Activated CD4-positive, alpha-beta memory T cell treated with anti-CD3 and anti-CD28 coated beads for 36 hours (primary cell): Measurements from ENCODE around the gene GZMH. TPM values are rescaled to one million over a fixed set of nuclear protein-coding genes. Genes with fewer than 3 reads are reported as not detected.

ENCODE experiments used
- CTCF ChIA-PET: fragments of 350-600 bp; sonication (Branson Sonifier 250); formaldehyde crosslinking; loops from one replicate; lab custom pipeline; 2021; ENCODE audit warnings: antibody characterized with exemption, inconsistent platforms; lab: Charles Lee
- POLR2A ChIA-PET: fragments of 350-600 bp; sonication (Branson Sonifier 250); formaldehyde crosslinking; loops from one replicate; lab custom pipeline; 2021; ENCODE audit warnings: antibody characterized with exemption; lab: Charles Lee
- DNase-seq: peaks from one replicate; pipeline ENCODE4 v3.0.0-alpha.2; 2020
- H3K27ac Mint-ChIP-seq: one replicate; pipeline ENCODE4 v1.8.0; 2021; ENCODE audit warnings: mixed read lengths
- H3K27me3 Mint-ChIP-seq: one replicate; pipeline ENCODE4 v1.8.0; 2021; ENCODE audit warnings: mixed read lengths
- H3K36me3 Mint-ChIP-seq: one replicate; pipeline ENCODE4 v1.8.0; 2021; ENCODE audit warnings: mixed read lengths
- H3K4me1 Mint-ChIP-seq: one replicate; pipeline ENCODE4 v1.8.0; 2021; ENCODE audit warnings: low read depth, mixed read lengths
- H3K4me3 Mint-ChIP-seq: one replicate; pipeline ENCODE4 v1.8.0; 2021; ENCODE audit warnings: mild to moderate bottlenecking, mixed read lengths
- H3K9me3 Mint-ChIP-seq: one replicate; pipeline ENCODE4 v1.8.0; 2021; ENCODE audit warnings: mixed read lengths
- intact Hi-C: fragments of 100-400 bp; cut with micrococcal nuclease; formaldehyde crosslinking; loops from one replicate; pipeline ENCODE4 v1.15.1; 2023
- total RNA-seq, 2 experiments: library from RNA; stranded (reverse); gene quantifications; one replicate each; pipeline ENCODE4 v1.2.3, GENCODE V29; 2021

Gene GZMH
- total RNA-seq, 2 experiments from 2014 or later: 65.6 to 67.9 TPM

GRCh38 chr14:24630087-24630871, 20.8 kb upstream of the GZMH start:
- intact Hi-C loops: no loop called here
- ChIA-PET POLR2A (interaction anchor here (1.0 kb wide), 1 partner anchor 32 kb away, joined by 3 read pairs; no protein-coding TSS in a partner anchor), CTCF (interaction anchor here (0.7 kb wide), 1 partner anchor 111 kb away, joined by 3 read pairs; no protein-coding TSS in a partner anchor)
- peak overlapping the region; percentile 43 for H3K27ac Mint-ChIP-seq
- peaks cover 26% of the 10 kb centered on the region for H3K36me3 Mint-ChIP-seq
- H3K27me3 Mint-ChIP-seq: peaks cover 1% of the 10 kb centered on the region
- H3K4me1 Mint-ChIP-seq: peaks cover 9% of the 10 kb centered on the region
- peak overlapping the region; percentile 6 for H3K4me3 Mint-ChIP-seq
- DNase-seq: no peak
- no peaks in the 10 kb centered on the region for H3K9me3 Mint-ChIP-seq

- CTCF ChIA-PET: no interaction called here
- peaks cover 26% of the 10 kb centered on the region for H3K36me3 Mint-ChIP-seq
- POLR2A ChIA-PET: no interaction called here
- no peak overlapping the region for H3K4me3 Mint-ChIP-seq
- H3K27ac Mint-ChIP-seq: peak overlapping the region; percentile 43
- H3K9me3 Mint-ChIP-seq: no peaks in the 10 kb centered on the region
- DNase-seq: no peak
- intact Hi-C loops: no loop called here
- peaks cover 9% of the 10 kb centered on the region for H3K4me1 Mint-ChIP-seq
- H3K27me3 Mint-ChIP-seq: peaks cover 1% of the 10 kb centered on the region
Observed at GRCh38 chr14:24629521-24629920, 20.0 kb upstream of the GZMH start.

- Mint-ChIP-seq H3K27me3 (no peaks in the 10 kb centered on the region), H3K27ac (no peak overlapping the region), H3K36me3 (no peaks in the 10 kb centered on the region), H3K4me3 (no peak overlapping the region), H3K4me1 (peaks cover 33% of the 10 kb centered on the region), H3K9me3 (no peaks in the 10 kb centered on the region)
- ChIA-PET POLR2A (no interaction called here), CTCF (interaction anchor here (1.0 kb wide), 1 partner anchor 8 kb away, joined by 4 read pairs; no protein-coding TSS in a partner anchor)
- no peak for DNase-seq
- intact Hi-C loops: loop anchor here (2.0 kb wide), 1 partner anchor 21 kb away; the partner anchor contains the start of gene GZMB
Observed at GRCh38 chr14:24613747-24614146, 4.3 kb upstream of the GZMH start.

GRCh38 chr14:24613241-24613640, 3.8 kb upstream of the GZMH start:
- no peaks in the 10 kb centered on the region for H3K27me3 Mint-ChIP-seq
- no peak for DNase-seq
- H3K4me3 Mint-ChIP-seq: no peak overlapping the region
- intact Hi-C loops: loop anchor here (2.0 kb wide), 1 partner anchor 22 kb away; the partner anchor contains the start of gene GZMB
- no peaks in the 10 kb centered on the region for H3K36me3 Mint-ChIP-seq
- POLR2A ChIA-PET: no interaction called here
- CTCF ChIA-PET: interaction anchor here (1.0 kb wide), 1 partner anchor 7 kb away, joined by 4 read pairs; no protein-coding TSS in a partner anchor
- H3K9me3 Mint-ChIP-seq: no peaks in the 10 kb centered on the region
- H3K27ac Mint-ChIP-seq: no peak overlapping the region
- peaks cover 34% of the 10 kb centered on the region for H3K4me1 Mint-ChIP-seq

- Mint-ChIP-seq H3K4me1 (peaks cover 34% of the 10 kb centered on the region), H3K4me3 (no peak overlapping the region), H3K27ac (no peak overlapping the region), H3K27me3 (no peaks in the 10 kb centered on the region), H3K9me3 (no peaks in the 10 kb centered on the region), H3K36me3 (no peaks in the 10 kb centered on the region)
- intact Hi-C loops: loop anchor here (2.0 kb wide), 1 partner anchor 23 kb away; the partner anchor contains the start of gene GZMB
- ChIA-PET POLR2A (no interaction called here), CTCF (interaction anchor here (1.6 kb wide), 1 partner anchor 98 kb away, joined by 3 read pairs; no protein-coding TSS in a partner anchor)
- DNase-seq: no peak
Observed at GRCh38 chr14:24612196-24612595, 2.7 kb upstream of the GZMH start.

GRCh38 chr14:24607635-24608514, 1.6 kb downstream of the GZMH start:
- H3K27me3 Mint-ChIP-seq: peaks cover 1% of the 10 kb centered on the region
- intact Hi-C loops: loop anchor here (10.0 kb wide), 1 partner anchor 517 kb away; no protein-coding TSS in a partner anchor
- H3K27ac Mint-ChIP-seq: peak overlapping the region; percentile 50
- ChIA-PET CTCF (interaction anchor here (3.9 kb wide), 1 partner anchor 71 kb away, joined by 36 read pairs; no protein-coding TSS in a partner anchor), POLR2A (no interaction called here)
- peak overlapping the region; percentile 64 for H3K4me3 Mint-ChIP-seq
- DNase-seq: no peak
- H3K9me3 Mint-ChIP-seq: no peaks in the 10 kb centered on the region
- peaks cover 36% of the 10 kb centered on the region for H3K4me1 Mint-ChIP-seq
- H3K36me3 Mint-ChIP-seq: peaks cover 4% of the 10 kb centered on the region

GRCh38 chr14:24607081-24607480, 2.4 kb downstream of the GZMH start:
- Mint-ChIP-seq H3K27ac (peak overlapping the region; percentile 49), H3K4me1 (peaks cover 28% of the 10 kb centered on the region), H3K36me3 (peaks cover 4% of the 10 kb centered on the region), H3K27me3 (peaks cover 1% of the 10 kb centered on the region), H3K9me3 (no peaks in the 10 kb centered on the region), H3K4me3 (peak overlapping the region; percentile 43)
- ChIA-PET POLR2A (no interaction called here), CTCF (interaction anchor here (2.2 to 3.9 kb wide), 3 partner anchors 68 to 102 kb away, joined by 12 to 36 read pairs (median 19); no protein-coding TSS in a partner anchor)
- intact Hi-C loops: loop anchor here (10.0 kb wide), 1 partner anchor 518 kb away; no protein-coding TSS in a partner anchor
- no peak for DNase-seq

GRCh38 chr14:24606297-24606696, 3.2 kb downstream of the GZMH start:
- H3K27me3 Mint-ChIP-seq: peaks cover 1% of the 10 kb centered on the region
- no peaks in the 10 kb centered on the region for H3K9me3 Mint-ChIP-seq
- H3K36me3 Mint-ChIP-seq: peaks cover 4% of the 10 kb centered on the region
- intact Hi-C loops: loop anchor here (10.0 kb wide), 1 partner anchor 519 kb away; no protein-coding TSS in a partner anchor
- H3K4me1 Mint-ChIP-seq: peaks cover 26% of the 10 kb centered on the region
- DNase-seq: no peak
- H3K27ac Mint-ChIP-seq: no peak overlapping the region
- no peak overlapping the region for H3K4me3 Mint-ChIP-seq
- ChIA-PET POLR2A (interaction anchor here (0.8 to 1.5 kb wide), 2 partner anchors 20 to 28 kb away, joined by 3 to 5 read pairs; partner anchors contain the start of gene GZMB), CTCF (interaction anchor here (0.7 to 3.9 kb wide), 20 partner anchors 7 to 198 kb away, joined by 3 to 36 read pairs (median 7); partner anchors contain the start of gene GZMB)

GRCh38 chr14:24605435-24606190, 3.9 kb downstream of the GZMH start:
- Mint-ChIP-seq H3K4me1 (peaks cover 26% of the 10 kb centered on the region), H3K27me3 (peaks cover 3% of the 10 kb centered on the region), H3K4me3 (peak overlapping the region; percentile 60), H3K27ac (peak overlapping the region; percentile 81), H3K9me3 (no peaks in the 10 kb centered on the region), H3K36me3 (peaks cover 4% of the 10 kb centered on the region)
- ChIA-PET POLR2A (interaction anchor here (0.8 to 1.5 kb wide), 2 partner anchors 21 to 28 kb away, joined by 3 to 5 read pairs; partner anchors contain the start of gene GZMB), CTCF (interaction anchor here (0.7 to 3.9 kb wide), 23 partner anchors 8 to 199 kb away, joined by 3 to 36 read pairs (median 4); partner anchors contain the start of gene GZMB)
- intact Hi-C loops: loop anchor here (1.0 to 10.0 kb wide), 4 partner anchors 29 to 519 kb away; partner anchors contain the start of gene GZMB
- DNase-seq: peak; percentile 78

- Mint-ChIP-seq H3K27me3 (peaks cover 9% of the 10 kb centered on the region), H3K36me3 (peaks cover 8% of the 10 kb centered on the region), H3K4me1 (no peaks in the 10 kb centered on the region), H3K4me3 (no peak overlapping the region), H3K9me3 (peaks cover 26% of the 10 kb centered on the region), H3K27ac (no peak overlapping the region)
- CTCF ChIA-PET: interaction anchor here (2.8 kb wide), 1 partner anchor 8 kb away, joined by 10 read pairs; no protein-coding TSS in a partner anchor
- POLR2A ChIA-PET: no interaction called here
- intact Hi-C loops: no loop called here
- no peak for DNase-seq
Observed at GRCh38 chr14:24597403-24597802, 12.1 kb downstream of the GZMH start.
